ENCODE data around the gene PRCC. TPM values are rescaled to one million over a fixed set of nuclear protein-coding genes. Genes with fewer than 3 reads are reported as not detected.
"Not testable (repeated sequence)": the region's sequence is repeated elsewhere in the genome, so short reads cannot be mapped to it uniquely, and the experiment has no call there.

The PRCC gene
- total and polyA plus RNA-seq, 2 of the 8 experiments (the other 6 are each of a cell fraction or from before 2014, with no cell fraction given): 95.2 to 115 TPM

DNA sequence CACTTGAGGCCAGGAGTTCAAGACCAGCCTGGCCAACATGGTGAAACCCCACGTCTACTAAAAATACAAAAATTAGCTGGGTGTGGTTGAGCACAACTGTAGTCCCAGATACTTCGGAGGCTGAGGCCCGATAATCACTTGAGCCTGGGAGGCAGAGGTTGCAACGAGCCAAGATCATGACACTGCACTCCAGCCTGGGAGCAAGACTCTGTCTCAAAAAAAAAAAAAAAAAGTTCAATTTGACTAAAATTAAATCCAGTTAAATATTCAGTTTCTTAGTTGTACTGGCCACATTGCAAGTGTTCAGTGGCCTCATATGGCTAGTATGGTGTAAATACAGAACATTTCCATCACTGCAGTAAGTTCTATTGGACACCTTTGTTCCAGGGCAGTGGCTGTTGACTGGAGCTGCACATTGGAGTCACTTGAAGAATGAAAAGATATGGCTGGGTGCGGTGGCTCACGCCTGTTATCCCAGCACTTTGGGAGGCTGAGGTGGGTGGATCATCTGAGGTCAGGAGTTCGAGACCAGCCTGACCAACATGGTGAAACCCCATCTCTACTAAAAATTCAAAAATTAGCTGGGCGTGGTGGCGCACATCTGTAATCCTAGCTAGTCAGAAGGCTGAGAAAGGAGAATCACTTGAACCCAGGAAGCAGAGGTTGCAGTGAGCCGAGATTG lies 9.6 kb upstream of the PRCC start:
- not testable (repeated sequence) for H3K23me2 ChIP-seq (ENCODE audit: low read depth, low read length); H3K56ac ChIP-seq (replicated peaks; ENCODE audit: insufficient read length, low read depth, low read length); H3K4me2 ChIP-seq (ENCODE audit: insufficient read depth in 1 of 2, low read depth in 2 of 2, low read length in 2 of 2); H2BK15ac ChIP-seq (ENCODE audit: low read length); H4K91ac ChIP-seq (replicated peaks; ENCODE audit: insufficient read length, low read length); H3K23ac ChIP-seq (ENCODE audit: insufficient read length); H2BK20ac ChIP-seq (ENCODE audit: low read length); H2AFZ ChIP-seq (ENCODE audit: low read length); H3K18ac ChIP-seq (ENCODE audit: extremely low read depth, low read length); H2BK12ac ChIP-seq (ENCODE audit: low read depth, low read length); H3K14ac ChIP-seq (ENCODE audit: insufficient read length); H3K36me3 ChIP-seq (ENCODE audit: control insufficient read depth in 2 of 4, insufficient read depth in 4 of 4, low read length in 3 of 4); H3K4me3 ChIP-seq (ENCODE audit: extremely low read depth in 1 of 4, insufficient read depth in 2 of 4, low read depth in 3 of 4, low read length in 4 of 4); H4K20me1 ChIP-seq (replicated peaks in 1 of 2; ENCODE audit: control insufficient read depth in 1 of 2, insufficient read depth in 2 of 2, low read length in 2 of 2); H3K4ac ChIP-seq (replicated peaks; ENCODE audit: insufficient read length, low read depth, low read length); H2BK5ac ChIP-seq (ENCODE audit: low read depth, low read length); H2BK120ac ChIP-seq (replicated peaks; ENCODE audit: low read depth, low read length); H4K5ac ChIP-seq (ENCODE audit: insufficient read length, low read depth, low read length); DNase-seq (ENCODE audit: low read depth in 1 of 2, low spot score in 2 of 2); H2AK5ac ChIP-seq (ENCODE audit: low read depth, low read length); H3K9me3 ChIP-seq (ENCODE audit: insufficient read depth in 2 of 2, low read depth in 1 of 2, low read length in 1 of 2); H3K79me1 ChIP-seq (ENCODE audit: low read depth, low read length); H4K8ac ChIP-seq (ENCODE audit: extremely low read depth, insufficient read depth, low read length); H3K9ac ChIP-seq (replicated peaks in 1 of 4; ENCODE audit: extremely low read depth in 1 of 4, low read depth in 3 of 4, low read length in 3 of 4); H3K79me2 ChIP-seq (ENCODE audit: control insufficient read depth in 1 of 2, insufficient read depth in 2 of 2, low read length in 2 of 2); FAIRE-seq; H3K27ac ChIP-seq (ENCODE audit: low read depth, low read length); H3K27me3 ChIP-seq (replicated peaks in 1 of 4; ENCODE audit: control insufficient read depth in 3 of 4, extremely low read depth in 1 of 4, insufficient read depth in 3 of 4, low read length in 3 of 4)
- H3K4me1 ChIP-seq (replicated peaks in 1 of 4; ENCODE audit: control insufficient read depth in 3 of 4, insufficient read depth in 4 of 4, low read length in 3 of 4): peaks cover 3 to 11% (median 4%) of the 10 kb centered on the region in 4 experiments; a peak in 6 of 7 replicates
- WGBS, 2 experiments (ENCODE audit: extremely low coverage in 1 of 2, insufficient coverage in 1 of 2, insufficient read length in 1 of 2, insufficient replicate concordance in 2 of 2, low coverage in 1 of 2, low lambda C conversion rate in 2 of 2, missing lambda C conversion rate in 1 of 2): 92% methylated on average over 10 of the region's 10 CpGs; no CpG with 5 or more reads in 1 of the 2 experiments
- POLR2A ChIA-PET (ENCODE audit: partially characterized antibody): interaction anchor here (0.6 to 8.8 kb wide), 3 partner anchors 11 to 17 kb away, joined by 3 to 121 read pairs (median 17); partner anchors contain the start of gene PRCC
- CTCF ChIA-PET (ENCODE audit: partially characterized antibody): interaction anchor here (0.9 to 4.2 kb wide), 4 partner anchors 32 to 115 kb away, joined by 3 to 29 read pairs (median 6); no protein-coding TSS in a partner anchor
